HCT116 (cell line): ENCODE measurements around the gene SYNPO. TPM values are rescaled to one million over a fixed set of nuclear protein-coding genes. Genes with fewer than 3 reads are reported as not detected.

Source experiments
- ATAC-seq: fragments of 200-7000 bp; cut with Tn5 transposase; 2 replicates; pipeline ENCODE4 v1.9.1; 2020; ENCODE audit warnings: mild to moderate bottlenecking, moderate library complexity
- BruUV-seq: library from RNA; stranded (reverse); fragments of 400-500 nt; replicated peaks from 2 replicates; lab custom pipeline; 2021; lab: Mats Ljungman, UMichigan
- CTCF ChIA-PET: fragments of 300-600 bp; sonication (Branson Sonifier 250); formaldehyde crosslinking; loops from one replicate; lab custom pipeline; 2021; ENCODE audit warnings: antibody characterized with exemption; lab: Charles Lee
- POLR2A ChIA-PET: fragments of 300-600, 350-600 bp; sonication (Branson Sonifier 250); formaldehyde crosslinking; loops from one replicate; lab custom pipeline; 2021; ENCODE audit warnings: antibody characterized with exemption; lab: Charles Lee
- RAD21 ChIA-PET, 2 experiments: fragments of 300-600 bp; sonication (Branson Sonifier 250); formaldehyde crosslinking; loops; one replicate each; lab custom pipeline; 2023; ENCODE audit warnings: low total read pairs in 2 of 2; ENCODE audit not compliant: uncharacterized antibody in 2 of 2, unreplicated experiment in 2 of 2, low non-redundant PET in 1 of 2; lab: Charles Lee
- DNase-seq: peaks from one replicate; pipeline ENCODE4 v3.0.0-alpha.2; 2010; ENCODE audit warnings: low read depth, low spot score
- H2AFZ ChIP-seq: fragments of 200-600 bp; shearing (Covaris generic), sonication (generic); 2 replicates; pipeline ENCODE4 v1.6.1; 2017; ENCODE audit warnings: low read depth, mixed run types, mixed read lengths, antibody characterized with exemption, low read length; ENCODE audit not compliant: poor library complexity, severe bottlenecking
- H3K27ac ChIP-seq: 2 replicates; pipeline ENCODE4 v1.5.1; 2012; ENCODE audit warnings: low read depth, low read length
- H3K27me3 ChIP-seq: fragments of 200-600 bp; sonication (generic); 2 replicates; pipeline ENCODE4 v1.6.1; 2016; ENCODE audit warnings: mixed run types, low read length, mixed read lengths; ENCODE audit not compliant: insufficient read depth
- H3K36me3 ChIP-seq, 2 experiments: fragments of 200-500 bp in 1 of 2; fragments of 200-600 bp in 1 of 2; sonication (Bioruptor generic) in 1 of 2; sonication (generic) in 1 of 2; 2 replicates each; pipeline versions ENCODE4 v1.5.1 to v1.6.1; 2014 to 2016; ENCODE audit warnings: low read length in 2 of 2, inconsistent platforms in 1 of 2, mixed read lengths in 1 of 2, mixed run types in 1 of 2; ENCODE audit not compliant: insufficient read depth in 2 of 2, control insufficient read depth in 1 of 2
- H3K4me1 ChIP-seq, 2 experiments: fragments of 200-600 bp in 1 of 2; sonication (generic) in 1 of 2; 2 replicates each; pipeline versions ENCODE4 v1.5.1 to v1.6.1; 2012 to 2017; ENCODE audit warnings: low read length in 2 of 2, inconsistent platforms in 1 of 2, mild to moderate bottlenecking in 1 of 2, mixed read lengths in 1 of 2, mixed run types in 1 of 2, moderate library complexity in 1 of 2; ENCODE audit not compliant: insufficient read depth in 2 of 2, control insufficient read depth in 1 of 2
- H3K4me2 ChIP-seq: fragments of 200-600 bp; sonication (generic); 2 replicates; pipeline ENCODE4 v1.6.1; 2017; ENCODE audit warnings: mixed run types, low read length, mixed read lengths
- H3K4me3 ChIP-seq, 2 experiments: fragments of 200-600 bp in 1 of 2; sonication (generic) in 1 of 2; replicated peaks in 1 of 2; 2 replicates each; pipeline ENCODE4 v1.5.1; 2011 to 2016; ENCODE audit warnings: low read length in 2 of 2, control low read depth in 1 of 2, low read depth in 1 of 2, mild to moderate bottlenecking in 1 of 2, mixed read lengths in 1 of 2, mixed run types in 1 of 2
- H3K79me2 ChIP-seq: fragments of 200-600 bp; sonication (generic); 2 replicates; pipeline ENCODE4 v1.6.1; 2017; ENCODE audit warnings: mild to moderate bottlenecking, mixed run types, low read length, moderate library complexity, mixed read lengths; ENCODE audit not compliant: insufficient read depth
- H3K9ac ChIP-seq: fragments of 200-600 bp; sonication (generic); 2 replicates; pipeline ENCODE4 v1.6.1; 2016; ENCODE audit warnings: low read length, mixed read lengths
- H3K9me2 ChIP-seq: fragments of 200-600 bp; sonication (generic), shearing (Covaris generic); 2 replicates; pipeline ENCODE4 v1.6.1; 2017; ENCODE audit warnings: mixed run types, mild to moderate bottlenecking, moderate library complexity; ENCODE audit not compliant: insufficient read depth
- H3K9me3 ChIP-seq, 2 experiments: fragments of 200-500 bp in 1 of 2; fragments of 200-600 bp in 1 of 2; sonication (Bioruptor generic) in 1 of 2; sonication (generic) in 1 of 2; 2 replicates each; pipeline ENCODE4 v1.6.1; 2014 to 2017; ENCODE audit warnings: low read length in 2 of 2, mixed read lengths in 2 of 2, inconsistent platforms in 1 of 2, low read depth in 1 of 2, mild to moderate bottlenecking in 1 of 2, mixed run types in 1 of 2, moderate library complexity in 1 of 2; ENCODE audit not compliant: control insufficient read depth in 1 of 2, insufficient read depth in 1 of 2
- H4K20me1 ChIP-seq: fragments of 200-600 bp; sonication (generic), shearing (Covaris generic); 2 replicates; pipeline ENCODE4 v1.6.1; 2017; ENCODE audit warnings: mixed run types, mild to moderate bottlenecking, moderate library complexity; ENCODE audit not compliant: insufficient read depth
- ATF3 ChIP-seq: IDR thresholded peaks from 2 replicates; pipeline ENCODE4 v1.6.1; 2012
- CEBPB ChIP-seq: IDR thresholded peaks from 2 replicates; pipeline ENCODE4 v1.6.1; 2012; ENCODE audit warnings: low read depth
- CTCF ChIP-seq, 3 experiments: fragments of 200-600 bp in 1 of 3; sonication (generic) in 1 of 3; IDR thresholded peaks in 2 of 3; conservative IDR thresholded peaks in 1 of 3; 2 replicates each; pipeline ENCODE4 v1.5.1; 2012 to 2017; ENCODE audit warnings: low read depth in 2 of 3, low read length in 2 of 3, antibody characterized with exemption in 1 of 3, borderline replicate concordance in 1 of 3, control low read depth in 1 of 3, mild to moderate bottlenecking in 1 of 3, mixed read lengths in 1 of 3, mixed run types in 1 of 3, moderate library complexity in 1 of 3; ENCODE audit not compliant: insufficient read depth in 1 of 3
- EGR1 ChIP-seq: IDR thresholded peaks from 2 replicates; pipeline ENCODE4 v1.6.1; 2012; ENCODE audit warnings: low read depth
- FOSL1 ChIP-seq: IDR thresholded peaks from 2 replicates; pipeline ENCODE4 v1.6.1; 2012; ENCODE audit warnings: low read depth
- POLR2A ChIP-seq: IDR thresholded peaks from 2 replicates; pipeline ENCODE4 v1.7.0; 2011; ENCODE audit warnings: borderline replicate concordance; ENCODE audit not compliant: insufficient read depth, insufficient read length; ENCODE audit errors: extremely low read depth
- REST ChIP-seq: IDR thresholded peaks from 2 replicates; pipeline ENCODE4 v1.6.1; 2012; ENCODE audit warnings: low read depth
- SRF ChIP-seq: IDR thresholded peaks from 2 replicates; pipeline ENCODE4 v1.6.1; 2012; ENCODE audit warnings: low read depth
- TCF7L2 ChIP-seq: IDR thresholded peaks from 2 replicates; pipeline ENCODE4 v1.7.0; 2011; ENCODE audit warnings: borderline replicate concordance, inconsistent platforms; ENCODE audit not compliant: insufficient read depth, insufficient read length; ENCODE audit errors: extremely low read depth
- YY1 ChIP-seq: IDR thresholded peaks from 2 replicates; pipeline ENCODE4 v1.6.1; 2011; ENCODE audit warnings: low read length, low read depth, moderate library complexity, mild to moderate bottlenecking; ENCODE audit not compliant: insufficient replicate concordance; ENCODE audit errors: extremely low read depth
- ZBTB33 ChIP-seq: IDR thresholded peaks from 2 replicates; pipeline ENCODE4 v1.6.1; 2011; ENCODE audit warnings: mild to moderate bottlenecking, low read length, moderate library complexity; ENCODE audit not compliant: insufficient replicate concordance; ENCODE audit errors: extremely low read depth
- intact Hi-C: fragments of 100-400 bp; cut with micrococcal nuclease; formaldehyde crosslinking; loops from 2 replicates; pipeline ENCODE4 v1.10.0; 2022
- total RNA-seq: library from RNA; stranded (reverse); gene quantifications from one replicate; pipeline ENCODE4 v1.2.1, GENCODE V29; 2021; ENCODE audit not compliant: unreplicated experiment

SYNPO gene
- total RNA-seq, 1 experiment from 2014 or later: 8.2 TPM

GRCh38 chr5:150615141-150615699 is 25.2 kb upstream of the SYNPO start:
- no peaks in the 10 kb centered on the region for H3K36me3 ChIP-seq
- intact Hi-C loops: no loop called here

GRCh38 chr5:150616024-150616470 is 24.4 kb upstream of the SYNPO start:
- no peak overlapping the region for H3K27ac ChIP-seq
- no peaks in the 10 kb centered on the region for H3K9me3 ChIP-seq
- intact Hi-C loops: no loop called here
- H3K79me2 ChIP-seq: no peaks in the 10 kb centered on the region
- peaks cover 29 to 36% of the 10 kb centered on the region in 2 experiments for H3K4me1 ChIP-seq
- H2AFZ ChIP-seq: no peak overlapping the region
- H3K4me3 ChIP-seq: no peak overlapping the region
- POLR2A ChIA-PET: no interaction called here
- BruUV-seq: no TSS peak
- ATAC-seq: no peak
- no peak overlapping the region for H3K4me2 ChIP-seq
- RAD21 ChIA-PET: no interaction called here
- no peak for DNase-seq
- no peaks in the 10 kb centered on the region for H3K9me2 ChIP-seq
- H3K27me3 ChIP-seq: no peaks in the 10 kb centered on the region
- H4K20me1 ChIP-seq: no peaks in the 10 kb centered on the region
- H3K36me3 ChIP-seq: no peaks in the 10 kb centered on the region
- H3K9ac ChIP-seq: no peak overlapping the region
- CTCF ChIA-PET: no interaction called here
- no peak for TF ChIP-seq TCF7L2
- no peak for TF ChIP-seq CEBPB
- TF ChIP-seq SRF: no peak
- TF ChIP-seq YY1: no peak
- TF ChIP-seq CTCF (IDR thresholded peaks at IDR 0.05 in 2 of 3, conservative IDR thresholded peaks at IDR 0.05 in 1 of 3; ENCODE audit: borderline replicate concordance in 1 of 3, insufficient read depth in 1 of 3, low read depth in 2 of 3, low read length in 2 of 3): no peak
- no peak for TF ChIP-seq FOSL1
- no peak for TF ChIP-seq ATF3
- TF ChIP-seq ZBTB33: no peak
- no peak for TF ChIP-seq POLR2A
- no peak for TF ChIP-seq REST

More at GRCh38 chr5:150615141-150615699, 25.2 kb upstream of the SYNPO start:
- H3K79me2 ChIP-seq: no peaks in the 10 kb centered on the region
- POLR2A ChIA-PET: no interaction called here
- no peaks in the 10 kb centered on the region for H3K9me3 ChIP-seq
- H4K20me1 ChIP-seq: no peaks in the 10 kb centered on the region
- peaks cover 29 to 36% of the 10 kb centered on the region in 2 experiments for H3K4me1 ChIP-seq
- BruUV-seq: no TSS peak
- H3K27ac ChIP-seq: no peak overlapping the region
- TF ChIP-seq EGR1: peak; percentile 79
- TF ChIP-seq CEBPB: no peak
- no peak overlapping the region for H3K9ac ChIP-seq
- no peak for DNase-seq
- peak overlapping the region in 1 of 2 experiments; percentile 19; a peak in 1 of 4 replicates for H3K4me3 ChIP-seq
- peak overlapping the region; percentile 53 for H3K4me2 ChIP-seq
- peak overlapping the region; percentile 47 for H2AFZ ChIP-seq
- no peaks in the 10 kb centered on the region for H3K9me2 ChIP-seq
- RAD21 ChIA-PET: no interaction called here
- CTCF ChIA-PET: no interaction called here
- peak; percentile 26 for ATAC-seq
- no peaks in the 10 kb centered on the region for H3K27me3 ChIP-seq
